T-helper 2 cell (primary cell): ENCODE results near the gene CORO1C.

Experiments
- DNase-seq, 5 experiments: peaks; one replicate each; pipeline versions ENCODE4 v3.0.0 to v3.0.0-alpha.2; 2012 to 2022

CORO1C gene

DNA sequence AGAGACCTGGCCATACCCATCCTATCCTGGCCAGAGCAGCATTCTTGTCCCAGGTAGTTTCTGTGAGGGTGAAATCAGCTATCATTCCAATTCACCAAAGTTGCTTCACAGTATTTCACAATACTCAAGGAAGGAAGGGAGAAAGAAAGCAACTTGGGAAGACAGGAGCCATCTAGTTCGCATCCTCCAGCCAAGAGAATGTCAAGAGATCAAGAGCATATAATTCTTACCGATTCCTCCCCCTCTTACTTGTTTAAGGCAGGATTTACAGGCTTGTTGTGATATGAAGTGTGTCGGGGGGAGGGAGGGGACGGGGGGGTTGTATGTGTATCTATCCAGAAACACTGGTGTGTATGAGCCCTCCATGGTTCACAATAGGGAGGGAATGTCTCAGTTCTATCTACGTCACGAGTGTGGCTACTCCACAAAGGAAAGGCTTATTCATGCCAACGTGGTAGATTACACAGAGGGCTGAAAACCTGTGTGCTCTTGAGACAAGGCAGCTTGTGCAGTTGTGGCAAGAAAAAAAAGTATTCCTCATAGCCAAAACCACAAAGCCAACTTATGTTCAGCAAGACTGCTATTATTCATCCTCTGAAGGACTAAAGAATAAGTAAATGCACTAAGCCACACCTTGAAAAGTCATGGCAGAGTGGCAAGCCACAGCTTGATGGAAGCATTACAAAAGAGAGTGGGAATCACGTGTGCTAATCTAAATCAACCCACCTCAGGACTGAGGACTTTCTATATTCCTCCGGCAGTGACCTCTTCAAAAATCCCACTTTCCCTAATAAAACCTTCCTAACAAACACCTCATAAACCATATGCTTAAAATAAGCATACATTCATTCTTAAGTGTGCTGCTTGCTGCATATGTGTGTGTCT is 35.0 kb downstream of the CORO1C start:
- peak in 1 of 5 experiments; percentile 72 for DNase-seq

GRCh38 chr12:108694812-108695278 is 36.5 kb downstream of the CORO1C start:
- peak in 1 of 5 experiments; percentile 59 for DNase-seq

DNA sequence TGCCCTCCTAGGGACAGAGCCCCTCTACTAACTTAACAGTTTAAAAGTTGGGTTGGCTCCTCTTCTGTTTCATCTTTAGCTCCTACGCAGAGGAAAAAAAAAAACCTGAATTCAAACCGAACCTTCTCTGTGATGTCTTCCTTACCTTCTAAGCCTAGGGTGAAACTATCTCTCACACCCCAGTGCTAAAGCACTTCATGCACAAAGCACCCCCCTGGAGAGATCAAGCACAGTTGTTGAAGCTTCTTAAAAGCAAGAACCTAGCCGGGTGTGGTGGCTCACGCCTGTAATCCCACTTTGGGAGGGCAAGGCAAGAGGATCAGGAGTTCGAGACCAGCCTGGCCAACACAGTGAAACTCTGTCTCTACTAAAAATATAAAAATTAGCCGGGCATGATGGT is 37.6 kb downstream of the CORO1C start:
- no peak for DNase-seq

DNA sequence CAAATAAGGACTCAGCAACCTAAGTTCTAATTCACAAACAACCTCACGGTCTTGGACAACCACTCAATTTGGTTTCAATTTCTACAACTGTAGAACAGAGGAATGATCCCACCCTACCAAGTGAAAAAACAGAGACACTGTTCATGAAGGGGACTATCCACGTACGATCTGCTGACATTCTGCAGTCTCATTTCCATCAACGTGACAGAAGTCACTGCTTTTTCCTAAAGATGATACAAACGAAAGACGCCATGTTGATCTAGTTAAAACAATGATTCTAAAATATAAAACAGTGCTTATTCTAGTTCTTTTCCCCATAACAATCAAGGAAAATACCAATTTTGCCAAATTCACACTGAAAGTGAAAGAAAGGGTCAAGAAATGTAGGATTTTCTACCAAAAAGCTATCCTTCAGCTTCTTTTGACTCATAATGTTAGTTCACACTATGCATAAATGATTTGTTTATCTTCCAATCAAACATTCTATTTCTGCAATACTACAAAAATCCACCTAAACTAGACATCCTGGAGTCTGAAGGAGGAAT is 38.1 kb downstream of the CORO1C start:
- no peak for DNase-seq

DNA sequence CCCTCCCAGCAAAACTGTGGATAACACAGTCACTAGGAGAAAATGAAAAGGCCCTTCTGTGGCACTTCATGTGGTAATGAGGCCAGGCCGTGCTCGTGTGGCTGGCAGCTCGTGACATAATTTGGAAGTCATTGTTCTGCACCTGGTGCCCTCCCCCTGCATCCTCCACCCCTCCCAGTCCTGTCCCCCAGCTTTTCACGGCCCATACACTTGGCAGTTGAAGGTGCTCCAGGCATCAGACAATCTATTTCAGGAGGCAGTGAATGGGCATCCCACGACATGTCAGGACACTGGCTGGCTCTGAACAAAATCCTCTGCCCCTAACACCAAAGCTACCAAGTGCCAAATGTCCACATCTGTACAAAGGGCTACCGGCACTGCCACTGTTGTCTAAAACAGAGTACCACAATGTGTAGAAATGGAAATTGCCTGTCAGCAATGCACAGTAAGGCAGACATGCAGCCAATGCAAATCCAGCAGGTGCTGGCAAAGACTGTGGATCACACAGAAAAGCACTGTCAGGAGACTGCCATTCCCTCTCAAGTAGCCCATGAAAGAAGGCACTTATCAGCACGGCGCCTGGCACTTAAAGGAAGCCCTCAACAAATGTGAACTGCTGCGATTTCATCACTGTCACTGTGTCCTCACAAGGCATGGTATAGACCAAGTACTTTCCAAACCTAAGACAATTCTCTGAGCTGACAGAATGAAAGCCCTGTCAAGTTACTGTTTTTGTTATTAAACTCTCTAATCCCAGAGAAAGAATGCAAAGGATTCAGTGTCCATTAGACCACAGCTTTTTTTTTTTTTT is 39.1 kb downstream of the CORO1C start:
- DNase-seq: no peak

DNA sequence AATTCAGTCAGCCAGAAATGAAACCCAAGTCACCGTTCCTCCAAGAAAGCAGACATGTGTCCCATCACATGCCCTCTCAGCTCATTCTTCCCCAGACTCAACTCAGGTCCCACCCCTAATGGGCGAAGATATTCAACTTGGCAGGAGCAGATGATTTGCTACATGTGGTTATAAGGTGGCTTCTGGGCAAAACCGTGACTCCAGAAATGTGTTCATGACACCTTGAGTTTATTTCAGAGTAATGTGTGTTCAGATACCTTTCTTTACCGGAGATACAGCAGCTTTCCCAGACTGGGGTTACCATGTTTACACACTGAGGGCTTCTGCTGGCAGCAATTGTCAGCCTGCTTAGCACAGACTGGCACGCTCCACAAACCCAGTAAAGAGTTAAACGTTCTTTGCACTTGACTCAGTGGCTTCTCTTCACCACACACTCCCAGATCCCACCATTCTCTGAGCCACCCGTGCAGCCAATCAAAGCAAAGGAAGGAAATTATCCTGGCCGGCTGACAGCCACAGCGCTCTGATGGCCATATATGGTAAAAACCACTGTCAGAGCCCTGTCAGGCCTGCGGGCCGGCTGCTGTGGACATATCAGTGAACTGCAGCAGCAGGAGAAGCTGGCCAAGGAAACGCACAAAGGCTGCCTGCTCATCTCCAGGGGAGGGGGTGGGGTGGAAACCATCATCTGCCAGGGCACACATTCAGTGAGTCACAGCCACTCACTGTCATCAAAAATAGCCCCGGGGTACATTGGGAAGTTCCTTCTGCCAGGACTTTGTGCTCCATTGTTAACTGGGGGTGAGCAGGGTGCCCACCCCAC is 39.9 kb downstream of the CORO1C start:
- peak; percentile 6 to 88 (median 35) for DNase-seq

- no peak for DNase-seq
Measured at GRCh38 chr12:108690542-108691174, 40.7 kb downstream of the CORO1C start.

GRCh38 chr12:108690191-108690518 is 41.2 kb downstream of the CORO1C start:
- DNase-seq: peak in 1 of 5 experiments; percentile 23

DNA sequence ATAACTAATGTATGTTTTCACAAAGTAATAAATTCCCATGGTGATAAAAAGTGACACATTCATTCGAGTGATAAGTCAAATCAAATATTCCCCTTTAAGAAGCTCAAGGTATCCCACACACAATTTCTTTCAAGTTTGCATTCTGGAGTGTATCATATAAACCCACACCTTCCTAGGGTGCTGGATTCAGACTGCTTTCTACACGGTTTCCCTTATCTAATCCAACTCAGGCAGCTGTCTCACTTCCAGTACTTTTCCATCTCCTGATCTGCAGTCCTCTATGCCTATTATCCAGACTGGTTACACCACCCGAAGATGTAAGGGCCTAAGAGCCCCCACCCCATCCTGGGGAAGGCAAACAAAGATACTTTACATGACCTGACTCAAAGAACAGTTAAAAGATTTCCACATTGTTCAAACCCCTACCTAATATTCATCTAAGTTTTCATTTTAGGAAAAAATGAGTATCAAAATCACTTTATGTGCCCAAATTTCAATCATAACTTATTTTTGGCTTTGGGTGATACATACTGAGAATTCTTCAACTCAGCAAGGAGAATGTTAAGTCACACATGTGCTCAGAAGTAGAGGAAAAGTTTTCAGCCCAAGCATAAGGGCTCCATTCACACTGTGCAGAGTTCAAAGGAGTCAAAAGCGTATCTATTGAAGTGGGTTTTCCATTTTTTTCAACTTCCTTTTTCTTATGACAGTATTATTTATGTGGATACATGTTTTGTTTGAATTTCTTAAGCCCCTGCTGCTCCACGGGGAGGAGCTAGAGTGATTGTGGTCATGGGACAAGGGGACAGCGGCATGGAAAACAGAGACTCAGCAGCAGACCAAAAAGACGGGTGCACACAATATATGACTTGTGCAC is 41.8 kb downstream of the CORO1C start:
- peak in 4 of 5 experiments; percentile 8 to 26 (median 10) for DNase-seq

DNA sequence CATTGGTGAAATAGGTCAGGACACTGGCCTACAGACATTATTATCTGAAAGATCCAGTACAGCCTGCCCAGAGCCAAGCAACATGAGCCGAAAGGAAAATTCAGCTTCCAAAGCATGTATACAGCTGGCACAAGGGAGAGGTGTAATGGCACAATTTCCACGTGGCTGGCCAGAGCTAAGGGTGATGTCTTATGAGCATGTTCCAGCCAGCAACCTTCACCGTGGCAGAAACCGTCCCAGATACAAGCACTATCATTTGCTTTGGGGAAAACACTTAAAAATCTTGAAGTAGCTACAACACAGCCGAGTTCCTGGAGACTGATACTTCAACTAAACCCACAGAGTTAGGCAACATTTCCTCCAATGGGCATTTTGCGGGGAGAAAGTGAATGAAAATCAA is 44.5 kb downstream of the CORO1C start:
- DNase-seq: no peak

GRCh38 chr12:108685469-108686260 is 45.7 kb downstream of the CORO1C start:
- DNase-seq: peak in 1 of 5 experiments; percentile 55

GRCh38 chr12:108683906-108684556 is 47.3 kb downstream of the CORO1C start:
- no peak for DNase-seq

GRCh38 chr12:108681317-108681716 is 50.0 kb downstream of the CORO1C start:
- no peak for DNase-seq

GRCh38 chr12:108679106-108679681 is 52.1 kb downstream of the CORO1C start:
- no peak for DNase-seq

DNA sequence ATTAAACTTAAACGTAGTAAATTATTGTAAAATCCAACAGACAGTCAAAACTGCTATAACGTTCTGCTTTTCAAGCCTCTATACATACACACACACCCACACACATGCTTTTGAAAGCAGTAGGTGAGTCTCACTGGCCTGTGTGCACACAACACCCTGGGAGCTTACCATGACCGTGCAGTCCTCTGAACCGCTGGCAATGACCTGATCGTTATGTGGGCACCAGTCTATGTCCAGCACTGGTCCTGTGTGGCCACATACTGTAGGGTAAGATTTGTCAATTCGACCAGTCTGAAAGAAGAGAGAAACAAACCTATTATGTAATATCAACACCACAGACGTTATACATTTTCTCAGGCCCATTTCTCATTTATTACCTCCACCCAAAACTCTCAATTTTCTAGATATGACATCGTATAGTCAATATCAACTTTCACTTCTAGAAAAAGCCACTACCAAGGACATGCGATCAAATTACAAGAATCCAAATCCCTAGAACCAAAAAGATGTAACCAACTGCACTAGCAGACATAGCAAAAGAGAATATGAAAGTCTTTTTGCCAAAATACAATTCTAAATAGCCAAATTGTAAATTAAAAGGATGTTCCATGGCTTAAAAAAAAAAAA is 53.1 kb downstream of the CORO1C start:
- no peak for DNase-seq

GRCh38 chr12:108677381-108677780 is 53.9 kb downstream of the CORO1C start:
- DNase-seq: no peak

- no peak for DNase-seq
Measured at GRCh38 chr12:108676707-108677106, 54.6 kb downstream of the CORO1C start.

GRCh38 chr12:108675792-108676191 is 55.5 kb downstream of the CORO1C start:
- DNase-seq: no peak

DNA sequence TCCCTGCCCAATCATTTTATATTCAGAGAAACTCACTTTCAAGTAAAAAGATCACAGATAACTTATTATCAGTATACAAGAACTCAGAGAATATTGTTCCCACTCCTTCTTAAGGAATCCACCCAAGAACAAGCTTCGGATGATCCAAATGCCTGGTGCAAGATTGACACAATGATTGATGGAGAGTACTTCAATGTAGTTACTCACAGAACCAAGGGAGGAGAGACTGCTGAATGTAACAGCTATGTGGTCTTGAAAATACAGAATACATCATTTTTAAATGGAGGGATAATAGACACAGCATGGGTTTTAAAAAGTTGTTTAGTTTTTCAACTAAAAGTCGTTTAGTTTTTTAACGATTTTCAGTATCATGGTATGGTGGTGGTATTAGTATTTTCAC is 59.3 kb downstream of the CORO1C start:
- DNase-seq: no peak
